Adrenal gland (tissue), 12 donors: Measurements from ENCODE around the gene MAN1C1. TPM values are rescaled to one million over a fixed set of nuclear protein-coding genes. Genes with fewer than 3 reads are reported as not detected.

Source experiments
- DNase-seq, 7 donors: peaks; one replicate each; pipeline ENCODE4 v3.0.0-alpha.2; 2019 to 2020
- H3K27ac ChIP-seq, 5 donors: fragments of 200-600 bp; sonication (generic) in 4 of 5; 1 replicate in 3 of 5; 2 replicates in 2 of 5; pipeline versions ENCODE4 v1.5.1 to v1.8.0; 2016 to 2020; ENCODE audit warnings: mild to moderate bottlenecking in 1 of 5
- H3K27me3 ChIP-seq: fragments of 200-600 bp; 2 replicates; pipeline ENCODE4 v1.8.0; 2021
- H3K36me3 ChIP-seq, 2 donors: fragments of 200-600 bp; replicated peaks in 1 of 2; 1 replicate in 1 of 2; 2 replicates in 1 of 2; pipeline versions ENCODE4 v1.5.1 to v1.8.0; 2018 to 2022
- H3K4me1 ChIP-seq, 2 donors: fragments of 200-600 bp; replicated peaks in 1 of 2; 1 replicate in 1 of 2; 2 replicates in 1 of 2; pipeline versions ENCODE4 v1.5.1 to v1.8.0; 2018 to 2021
- H3K4me3 ChIP-seq, 4 donors: fragments of 200-600 bp; sonication (generic) in 3 of 4; one replicate each; pipeline ENCODE4 v1.5.1; 2016 to 2018
- H3K9me3 ChIP-seq, 3 donors: fragments of 200-600 bp; sonication (generic) in 1 of 3; replicated peaks in 1 of 3; 1 replicate in 2 of 3; 2 replicates in 1 of 3; pipeline versions ENCODE4 v1.5.1 to v1.8.0; 2016 to 2021
- POLR2A ChIP-seq, 2 donors: fragments of 450-650 bp; IDR thresholded peaks; one replicate each; pipeline ENCODE4 v1.6.1; 2017; ENCODE audit warnings: antibody characterized with exemption in 2 of 2, mild to moderate bottlenecking in 2 of 2, moderate library complexity in 1 of 2
- WGBS, 4 donors: extraction: QIAGEN DNeasy Blood & Tissue Kit in 2 of 4; methylation state at CpG; one replicate each; pipeline versions ENCODE4 v1.1.5 to v1.1.7; 2013 to 2017; 5-methylcytosine and 5-hydroxymethylcytosine counted together
- intact Hi-C, 2 donors: fragments of 100-400 bp; cut with DNase I; formaldehyde crosslinking; loops; one replicate each; pipeline versions ENCODE4 v1.14.1 to v1.15.0; 2022 to 2023
- polyA plus RNA-seq, 3 donors: library from polyadenylated mRNA; stranded (reverse); fragments of 200-250 nt in 2 of 3; fragments of 350-450 nt in 1 of 3; fragmentation: Illumina TruSeq in 1 of 3; extraction: RNeasy Lipid Tissue Mini Kit (QIAGEN cat#74804) in 1 of 3; gene quantifications; one replicate each; pipeline ENCODE4 v1.2.3, GENCODE V29; 2013 to 2014
- total RNA-seq, 9 donors: library from RNA; depleted of rRNA in 4 of 9; stranded (reverse); fragments of >200 nt in 4 of 9; fragments of 120-200 nt in 1 of 9; fragmentation: NEBNext Ultra II Directional in 1 of 9; extraction: Animal tissue kit (Norgen Biotek cat#: 25700) in 1 of 9; gene quantifications; one replicate each; pipeline versions ENCODE4 v1.1.0 to v1.2.4, GENCODE V29; 2013 to 2023
- TF ChIP-seq, protein P1 (sequence below), 6 experiments: fragments of 450-650 bp in 4 of 6; fragments of 200-600 bp in 2 of 6; sonication (generic) in 1 of 6; IDR thresholded peaks; 1 replicate in 5 of 6; 2 replicates in 1 of 6; pipeline versions ENCODE4 v1.5.1 to v1.8.0; 2016 to 2021; ENCODE audit warnings: antibody characterized with exemption in 6 of 6, mild to moderate bottlenecking in 2 of 6, moderate library complexity in 1 of 6
- donor health status: healthy with polysubstance abuse.
- donor health status: Bipolar disorder and iron deficiency.
- donor health status: DM: yes; HTN: yes; CAD: no.
- donor health status: DM: no; HTN: no; CAD: no.
- donor health status: DM: no; HTN: no; CAD: no.
- donor health status: DM: yes; HTN: yes; CAD: no.

The MAN1C1 gene
- total and polyA plus RNA-seq, 12 donors: 2.7 to 58.7 (median 27.7) TPM

DNA sequence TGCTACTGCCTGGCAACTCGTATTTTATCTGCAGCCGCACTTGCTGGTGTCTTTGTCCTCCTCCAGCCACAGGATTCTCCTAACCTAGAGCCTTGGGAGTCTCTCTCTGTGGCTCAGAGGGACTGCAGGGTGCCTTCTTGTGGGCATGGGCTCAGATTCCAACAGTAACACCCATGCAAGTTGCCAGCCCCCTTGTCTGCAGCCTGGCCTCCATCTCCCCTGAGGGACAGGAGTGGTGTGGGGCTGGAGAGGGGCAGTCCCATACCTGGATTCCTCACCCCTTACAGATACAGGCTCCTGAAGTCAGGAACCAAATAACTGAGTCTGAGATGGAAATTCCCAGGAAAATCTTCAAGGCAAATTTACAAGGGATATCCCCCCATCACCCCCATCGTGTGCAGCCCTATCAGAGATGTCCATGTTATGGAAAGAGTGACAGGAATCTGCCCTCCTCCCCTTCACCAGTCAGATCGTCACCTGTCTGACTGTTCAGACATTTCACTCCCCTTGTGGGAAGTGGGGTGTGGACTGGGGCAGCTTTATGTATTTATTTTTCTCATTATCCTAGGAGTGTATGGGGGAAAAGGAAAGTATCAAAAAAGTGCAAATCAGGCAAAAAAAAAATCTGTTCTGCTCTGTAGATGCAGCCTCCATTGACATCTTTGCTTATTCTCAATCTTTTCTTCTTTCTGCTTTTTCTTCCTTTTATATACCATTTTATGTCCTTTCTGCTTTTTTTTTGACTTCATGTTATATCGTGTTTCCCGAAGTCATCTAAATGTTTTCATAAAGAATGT, 70.8 kb downstream of the MAN1C1 start:
- intact Hi-C loops: loop anchor here in 1 of 2 donors (10.0 kb wide), 1 partner anchor 63 kb away; no protein-coding TSS in a partner anchor
- no peaks in the 10 kb centered on the region for H3K36me3 ChIP-seq
- no peak overlapping the region for H3K27ac ChIP-seq
- 83 to 95% (median 92%) methylated on average over 4 to 6 of the region's 6 CpGs for WGBS, 4 donors
- no peaks in the 10 kb centered on the region for H3K27me3 ChIP-seq
- H3K4me1 ChIP-seq: peaks cover 0 to 30% of the 10 kb centered on the region in 2 donors
- no peak for DNase-seq
- H3K4me3 ChIP-seq: no peak overlapping the region
- no peaks in the 10 kb centered on the region for H3K9me3 ChIP-seq
- no peak for TF ChIP-seq POLR2A (IDR thresholded peaks at IDR 0.05)
- TF ChIP-seq, protein P1, sequence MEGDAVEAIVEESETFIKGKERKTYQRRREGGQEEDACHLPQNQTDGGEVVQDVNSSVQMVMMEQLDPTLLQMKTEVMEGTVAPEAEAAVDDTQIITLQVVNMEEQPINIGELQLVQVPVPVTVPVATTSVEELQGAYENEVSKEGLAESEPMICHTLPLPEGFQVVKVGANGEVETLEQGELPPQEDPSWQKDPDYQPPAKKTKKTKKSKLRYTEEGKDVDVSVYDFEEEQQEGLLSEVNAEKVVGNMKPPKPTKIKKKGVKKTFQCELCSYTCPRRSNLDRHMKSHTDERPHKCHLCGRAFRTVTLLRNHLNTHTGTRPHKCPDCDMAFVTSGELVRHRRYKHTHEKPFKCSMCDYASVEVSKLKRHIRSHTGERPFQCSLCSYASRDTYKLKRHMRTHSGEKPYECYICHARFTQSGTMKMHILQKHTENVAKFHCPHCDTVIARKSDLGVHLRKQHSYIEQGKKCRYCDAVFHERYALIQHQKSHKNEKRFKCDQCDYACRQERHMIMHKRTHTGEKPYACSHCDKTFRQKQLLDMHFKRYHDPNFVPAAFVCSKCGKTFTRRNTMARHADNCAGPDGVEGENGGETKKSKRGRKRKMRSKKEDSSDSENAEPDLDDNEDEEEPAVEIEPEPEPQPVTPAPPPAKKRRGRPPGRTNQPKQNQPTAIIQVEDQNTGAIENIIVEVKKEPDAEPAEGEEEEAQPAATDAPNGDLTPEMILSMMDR (IDR thresholded peaks at IDR 0.05): no peak

DNA sequence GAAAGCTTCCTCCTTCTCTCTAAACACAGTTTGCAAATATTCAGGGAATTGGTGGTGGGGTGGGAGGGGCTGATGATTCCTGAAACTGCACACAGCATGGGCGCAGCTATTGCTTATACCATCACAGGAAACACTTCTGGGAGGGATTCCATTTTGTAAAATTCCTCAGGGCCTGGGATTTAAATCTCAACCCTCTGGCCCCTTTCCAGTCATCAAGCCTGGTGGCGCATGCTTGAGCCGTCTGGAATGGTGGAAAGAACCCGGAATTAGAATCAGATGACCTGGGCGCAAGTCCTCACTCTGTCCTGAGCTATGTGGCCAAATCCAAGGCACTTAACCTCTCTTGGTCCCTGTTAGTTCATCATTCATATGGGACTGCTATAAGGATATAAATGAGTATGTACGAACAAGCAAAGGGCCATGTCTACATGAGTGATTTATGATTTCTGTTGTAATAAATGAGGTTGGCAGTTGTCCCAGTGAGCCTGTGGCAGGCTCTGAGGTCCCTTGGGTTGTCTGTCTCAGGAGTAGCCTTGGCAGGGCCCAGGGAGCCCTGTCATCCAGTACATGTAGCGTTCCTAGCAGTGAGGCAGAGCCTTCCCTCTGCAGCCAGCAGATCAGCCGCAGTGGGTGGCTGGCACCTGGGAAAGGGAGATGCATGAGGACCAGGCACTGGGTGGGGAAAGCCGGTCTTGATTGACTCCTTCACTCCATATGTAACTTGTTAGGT, 72.0 kb downstream of the MAN1C1 start:
- WGBS, 4 donors: 47 to 70% (median 56%) methylated on average over 8 to 9 of the region's 9 CpGs
- Histone ChIP-seq H3K4me1 (peaks cover 3 to 35% of the 10 kb centered on the region in 2 donors), H3K36me3 (no peaks in the 10 kb centered on the region), H3K4me3 (no peak overlapping the region), H3K9me3 (no peaks in the 10 kb centered on the region), H3K27ac (peak overlapping the region in 4 of 5 donors; percentile 20 to 74 (median 46)), H3K27me3 (no peaks in the 10 kb centered on the region)
- intact Hi-C loops: loop anchor here in 1 of 2 donors (10.0 kb wide), 1 partner anchor 64 kb away; no protein-coding TSS in a partner anchor
- TF ChIP-seq POLR2A (IDR thresholded peaks at IDR 0.05): peak in 1 of 2 donors; percentile 37
- TF ChIP-seq, protein P1 (IDR thresholded peaks at IDR 0.05): no peak
- peak; percentile 50 to 88 (median 64) for DNase-seq

DNA sequence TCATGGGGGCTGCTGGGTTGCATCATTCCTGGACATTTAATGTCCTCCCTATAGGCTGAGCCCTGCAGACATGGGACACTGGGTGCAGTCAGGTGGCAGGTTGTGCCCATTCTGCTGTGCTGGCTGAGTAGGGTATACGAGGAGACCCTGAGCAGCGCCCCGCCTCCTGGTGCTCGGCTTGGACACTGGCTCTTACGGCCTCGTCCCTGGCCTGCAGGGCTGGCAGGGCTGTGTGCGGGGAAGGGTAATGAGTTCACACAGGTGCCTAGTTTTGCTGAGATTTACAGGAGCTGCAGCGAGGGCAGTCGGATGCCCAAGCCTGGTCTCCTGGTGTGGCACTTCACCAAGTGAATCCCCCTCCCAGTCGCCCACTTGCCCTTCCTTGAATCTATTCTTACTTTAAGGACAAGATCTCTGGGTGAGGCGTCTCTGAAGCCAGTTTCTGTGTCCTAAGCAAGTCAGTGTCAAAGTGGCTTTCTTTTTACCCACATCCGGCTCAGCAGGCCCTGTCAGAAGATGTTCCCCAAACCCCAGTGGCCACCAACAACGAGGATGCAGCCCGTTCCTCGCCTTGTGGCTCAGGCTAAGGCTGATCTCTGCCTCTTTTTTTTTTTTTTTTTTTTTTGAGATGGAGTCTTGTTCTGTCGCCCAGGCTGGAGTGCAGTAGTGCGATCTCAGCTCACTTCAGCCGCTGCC, 73.2 kb downstream of the MAN1C1 start:
- Histone ChIP-seq H3K36me3 (no peaks in the 10 kb centered on the region), H3K9me3 (no peaks in the 10 kb centered on the region), H3K4me1 (peaks cover 16 to 45% of the 10 kb centered on the region in 2 donors), H3K4me3 (no peak overlapping the region), H3K27me3 (no peaks in the 10 kb centered on the region), H3K27ac (peak overlapping the region in 1 of 5 donors; percentile 74)
- 87 to 95% (median 91%) methylated on average over 13 to 18 of the region's 18 CpGs for WGBS, 4 donors
- TF ChIP-seq, protein P1 (IDR thresholded peaks at IDR 0.05): no peak
- no peak for TF ChIP-seq POLR2A (IDR thresholded peaks at IDR 0.05)
- intact Hi-C loops: loop anchor here in 1 of 2 donors (10.0 kb wide), 1 partner anchor 65 kb away; no protein-coding TSS in a partner anchor
- no peak for DNase-seq
